Neuronal stem cell (in vitro differentiated cells): ENCODE measurements around the gene CD58.

Experiments used
- DNase-seq: peaks from one replicate; pipeline ENCODE4 v3.0.0-alpha.2; 2013; ENCODE audit warnings: low spot score
- H2AFZ ChIP-seq: one replicate; pipeline ENCODE4 v1.6.1; 2013; ENCODE audit warnings: mild to moderate bottlenecking, low read length, inconsistent platforms
- H2AK5ac ChIP-seq: 2 replicates; pipeline ENCODE4 v1.6.1; 2013; ENCODE audit warnings: low read depth, mild to moderate bottlenecking, inconsistent platforms, low read length, moderate library complexity, mixed read lengths
- H2BK120ac ChIP-seq: 2 replicates; pipeline ENCODE4 v1.6.1; 2013; ENCODE audit warnings: low read depth, mild to moderate bottlenecking, inconsistent platforms, low read length, moderate library complexity, mixed read lengths
- H2BK12ac ChIP-seq: one replicate; pipeline ENCODE4 v1.6.1; 2013; ENCODE audit warnings: low read length, inconsistent platforms
- H2BK15ac ChIP-seq: 2 replicates; pipeline ENCODE4 v1.6.1; 2013; ENCODE audit warnings: mild to moderate bottlenecking, low read length, inconsistent platforms, mixed read lengths
- H2BK5ac ChIP-seq: one replicate; pipeline ENCODE4 v1.6.1; 2013; ENCODE audit warnings: inconsistent platforms, mild to moderate bottlenecking, low read length, moderate library complexity
- H3K14ac ChIP-seq: one replicate; pipeline ENCODE4 v1.6.1; 2013; ENCODE audit warnings: low read length, inconsistent platforms
- H3K18ac ChIP-seq: 2 replicates; pipeline ENCODE4 v1.6.1; 2013; ENCODE audit warnings: low read length, inconsistent platforms
- H3K23ac ChIP-seq: 2 replicates; pipeline ENCODE4 v1.6.1; 2013; ENCODE audit warnings: low read depth, mild to moderate bottlenecking, mixed read lengths, low read length, inconsistent platforms; ENCODE audit not compliant: poor library complexity
- H3K27ac ChIP-seq: replicated peaks from 3 replicates; pipeline ENCODE4 v1.5.1; 2013; ENCODE audit warnings: low read length, inconsistent platforms
- H3K27me3 ChIP-seq, 3 experiments: 2 replicates each; pipeline ENCODE4 v1.6.1; 2013; ENCODE audit warnings: low read length in 3 of 3, mild to moderate bottlenecking in 2 of 3, inconsistent platforms in 1 of 3, low read depth in 1 of 3, mixed read lengths in 1 of 3, moderate library complexity in 1 of 3; ENCODE audit not compliant: control insufficient read depth in 3 of 3, insufficient read depth in 3 of 3
- H3K36me3 ChIP-seq, 2 donors: replicated peaks in 1 of 2; 2 replicates each; pipeline ENCODE4 v1.6.1; 2013; ENCODE audit warnings: low read length in 2 of 2; ENCODE audit not compliant: control insufficient read depth in 2 of 2, insufficient read depth in 2 of 2
- H3K4ac ChIP-seq: 2 replicates; pipeline ENCODE4 v1.6.1; 2013; ENCODE audit warnings: inconsistent platforms, mild to moderate bottlenecking, low read length, moderate library complexity
- H3K4me1 ChIP-seq, 2 donors: 1 replicate in 1 of 2; 2 replicates in 1 of 2; pipeline ENCODE4 v1.6.1; 2013; ENCODE audit warnings: low read length in 2 of 2, low read depth in 1 of 2; ENCODE audit not compliant: control insufficient read depth in 2 of 2, insufficient read depth in 1 of 2
- H3K4me2 ChIP-seq: one replicate; pipeline ENCODE4 v1.6.1; 2013; ENCODE audit warnings: mild to moderate bottlenecking, low read length, inconsistent platforms; ENCODE audit not compliant: insufficient read depth, poor library complexity, severe bottlenecking
- H3K4me3 ChIP-seq, 2 donors: 2 replicates each; pipeline ENCODE4 v1.5.1; 2013; ENCODE audit warnings: low read length in 2 of 2, mild to moderate bottlenecking in 2 of 2, inconsistent platforms in 1 of 2, moderate library complexity in 1 of 2
- H3K79me1 ChIP-seq: one replicate; pipeline ENCODE4 v1.6.1; 2013; ENCODE audit warnings: low read depth, mild to moderate bottlenecking, inconsistent platforms, low read length, moderate library complexity
- H3K9ac ChIP-seq: one replicate; pipeline ENCODE4 v1.6.1; 2013; ENCODE audit warnings: mild to moderate bottlenecking, low read depth, low read length, inconsistent platforms; ENCODE audit not compliant: poor library complexity
- H3K9me3 ChIP-seq, 2 donors: replicated peaks in 1 of 2; 2 replicates each; pipeline versions ENCODE3 to v1.6.1; 2013; ENCODE audit warnings: low read length in 2 of 2, mild to moderate bottlenecking in 2 of 2, inconsistent platforms in 1 of 2, low read depth in 1 of 2, mixed read lengths in 1 of 2, moderate library complexity in 1 of 2; ENCODE audit not compliant: control insufficient read depth in 2 of 2, insufficient read depth in 1 of 2
- H4K8ac ChIP-seq: one replicate; pipeline ENCODE4 v1.6.1; 2013; ENCODE audit warnings: low read depth, mild to moderate bottlenecking, inconsistent platforms, low read length, moderate library complexity
- H4K91ac ChIP-seq: one replicate; pipeline ENCODE4 v1.6.1; 2013; ENCODE audit warnings: low read length, low read depth, mild to moderate bottlenecking, inconsistent platforms; ENCODE audit not compliant: poor library complexity
- WGBS, 2 donors: extraction: QIAGEN DNeasy Blood & Tissue Kit; methylation state at CpG; one replicate each; pipeline ENCODE4 v1.1.7; 2013; ENCODE audit warnings: missing lambda C conversion rate in 2 of 2, mixed read lengths in 1 of 2; ENCODE audit not compliant: insufficient read length in 2 of 2, insufficient replicate concordance in 1 of 2; ENCODE audit errors: extremely low coverage in 2 of 2; 5-methylcytosine and 5-hydroxymethylcytosine counted together

Gene CD58

GRCh38 chr1:116504308-116505156, 66.3 kb downstream of the CD58 start:
- no peak overlapping the region for H3K4ac ChIP-seq
- H3K9ac ChIP-seq = no peak overlapping the region
- H3K79me1 ChIP-seq = no peaks in the 10 kb centered on the region
- no peak overlapping the region for H2AFZ ChIP-seq
- H3K18ac ChIP-seq = no peak overlapping the region
- no peaks in the 10 kb centered on the region for H3K36me3 ChIP-seq
- H3K4me3 ChIP-seq = no peak overlapping the region
- H2BK120ac ChIP-seq = no peak overlapping the region
- no peaks in the 10 kb centered on the region for H3K27me3 ChIP-seq
- no peak overlapping the region for H2BK15ac ChIP-seq
- no peak overlapping the region for H3K27ac ChIP-seq
- no peak overlapping the region for H3K4me2 ChIP-seq
- WGBS, 2 donors = no CpG with 5 or more reads among the region's 8 CpGs
- H2BK5ac ChIP-seq = no peak overlapping the region
- H3K4me1 ChIP-seq = peaks cover 0 to 6% of the 10 kb centered on the region in 2 donors
- no peak overlapping the region for H4K91ac ChIP-seq
- no peaks in the 10 kb centered on the region for H3K9me3 ChIP-seq
- H3K23ac ChIP-seq = no peak overlapping the region
- no peak overlapping the region for H4K8ac ChIP-seq
- H2AK5ac ChIP-seq = no peak overlapping the region
- no peak overlapping the region for H2BK12ac ChIP-seq
- H3K14ac ChIP-seq = no peak overlapping the region
- DNase-seq = no peak

- Histone ChIP-seq H4K91ac (no peak overlapping the region), H3K18ac (no peak overlapping the region), H3K36me3 (no peaks in the 10 kb centered on the region), H3K4me2 (no peak overlapping the region), H3K23ac (peak overlapping the region; percentile 47), H3K27me3 (no peaks in the 10 kb centered on the region), H2BK120ac (no peak overlapping the region), H2BK5ac (no peak overlapping the region), H2BK15ac (no peak overlapping the region), H3K4me3 (no peak overlapping the region), H3K4me1 (peaks cover 0 to 7% of the 10 kb centered on the region in 2 donors), H3K79me1 (no peaks in the 10 kb centered on the region), H3K4ac (no peak overlapping the region), H2BK12ac (no peak overlapping the region), H3K9me3 (no peaks in the 10 kb centered on the region), H2AK5ac (no peak overlapping the region), H2AFZ (no peak overlapping the region), H4K8ac (no peak overlapping the region), H3K9ac (no peak overlapping the region), H3K14ac (no peak overlapping the region), H3K27ac (no peak overlapping the region)
- no peak for DNase-seq
- no CpG with 5 or more reads among the region's 7 CpGs for WGBS, 2 donors
These were observed 67.1 kb downstream of the CD58 start for GRCh38 chr1:116503546-116504307.

- Histone ChIP-seq H3K9me3 (no peaks in the 10 kb centered on the region), H2BK12ac (no peak overlapping the region), H4K91ac (no peak overlapping the region), H3K14ac (no peak overlapping the region), H3K36me3 (no peaks in the 10 kb centered on the region), H3K9ac (no peak overlapping the region), H3K27me3 (no peaks in the 10 kb centered on the region), H2AFZ (no peak overlapping the region), H3K4me1 (peaks cover 0 to 1% of the 10 kb centered on the region in 2 donors), H4K8ac (no peak overlapping the region), H2BK120ac (no peak overlapping the region), H3K23ac (no peak overlapping the region), H3K4me2 (no peak overlapping the region), H3K27ac (no peak overlapping the region), H3K79me1 (no peaks in the 10 kb centered on the region), H2BK15ac (no peak overlapping the region), H2AK5ac (no peak overlapping the region), H3K4me3 (no peak overlapping the region), H2BK5ac (no peak overlapping the region), H3K4ac (no peak overlapping the region), H3K18ac (no peak overlapping the region)
- WGBS, 2 donors = 100% methylated on average over 1 of the region's 5 CpGs; no CpG with 5 or more reads in 1 of the 2 donors
- DNase-seq = no peak
These were observed 68.0 kb downstream of the CD58 start for GRCh38 chr1:116502671-116503314.

DNA sequence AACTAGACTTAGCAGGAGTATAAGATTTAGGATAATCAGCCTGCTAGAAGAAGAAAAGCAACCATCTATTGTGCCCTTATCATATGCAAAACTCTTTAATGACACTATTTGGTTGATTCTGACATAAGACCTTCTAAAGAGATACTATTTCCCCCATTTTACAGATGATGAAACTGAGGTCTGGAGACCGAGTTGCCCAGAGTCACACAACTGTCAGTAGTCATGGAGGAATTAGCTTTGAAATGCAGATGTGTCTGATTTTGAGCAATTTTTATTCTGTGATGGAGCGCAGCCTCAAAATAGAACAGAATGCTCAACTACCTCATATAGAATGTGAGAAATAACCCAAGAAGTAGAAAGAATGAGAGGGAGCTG, 69.0 kb downstream of the CD58 start:
- H4K91ac ChIP-seq = no peak overlapping the region
- no peak overlapping the region for H3K4me3 ChIP-seq
- H3K9me3 ChIP-seq = no peaks in the 10 kb centered on the region
- no peak overlapping the region for H3K14ac ChIP-seq
- no peak overlapping the region for H2BK5ac ChIP-seq
- no peak for DNase-seq
- H3K79me1 ChIP-seq = no peaks in the 10 kb centered on the region
- no peak overlapping the region for H2BK12ac ChIP-seq
- H3K4me1 ChIP-seq = peaks cover 0 to 1% of the 10 kb centered on the region in 2 donors
- no peak overlapping the region for H2AFZ ChIP-seq
- no peak overlapping the region for H3K23ac ChIP-seq
- no peak overlapping the region for H2BK15ac ChIP-seq
- H2BK120ac ChIP-seq = no peak overlapping the region
- no peaks in the 10 kb centered on the region for H3K27me3 ChIP-seq
- no peak overlapping the region for H2AK5ac ChIP-seq
- H3K4ac ChIP-seq = no peak overlapping the region
- H4K8ac ChIP-seq = no peak overlapping the region
- H3K27ac ChIP-seq = no peak overlapping the region
- no CpG with 5 or more reads among the region's 2 CpGs for WGBS, 2 donors
- H3K36me3 ChIP-seq = no peaks in the 10 kb centered on the region
- no peak overlapping the region for H3K9ac ChIP-seq
- no peak overlapping the region for H3K4me2 ChIP-seq
- no peak overlapping the region for H3K18ac ChIP-seq
